ENCODE data around the gene NCAPG2. TPM values are rescaled to one million over a fixed set of nuclear protein-coding genes. Genes with fewer than 3 reads are reported as not detected.
"Not testable (repeated sequence)": the region's sequence is repeated elsewhere in the genome, so short reads cannot be mapped to it uniquely, and the experiment has no call there.

The NCAPG2 gene
- polyA plus RNA-seq, 1 donor (not counting 4 experiments of a cell fraction or from before 2014, with no cell fraction given) = 16.5 TPM

DNA sequence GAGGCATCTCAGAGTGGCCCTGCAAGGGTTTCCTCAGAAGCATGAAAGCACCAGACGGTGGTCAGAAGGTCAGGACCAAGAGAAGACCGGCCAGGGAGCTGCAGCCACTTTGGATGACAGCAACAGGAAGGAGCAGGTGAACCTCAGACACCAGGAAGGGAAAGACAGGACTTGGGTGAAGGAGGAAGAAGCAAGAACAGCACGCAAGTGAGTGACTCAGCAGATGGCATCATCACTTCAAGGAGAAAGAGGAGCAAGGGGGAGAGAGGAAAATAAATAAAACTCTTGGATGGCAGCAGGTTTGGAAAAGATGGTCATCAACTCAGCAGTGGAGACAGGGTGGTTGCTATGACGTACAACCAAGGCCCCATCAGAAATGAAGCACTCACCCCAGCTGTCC, 31.6 kb downstream of the NCAPG2 start:
- dilution Hi-C loops (cut with MboI; ENCODE audit: extremely low pct_ligation_motif_present, low sequenced_read_pairs) = no loop called here
- no peak overlapping the region for H3K4me3 ChIP-seq (ENCODE audit: control insufficient read depth in 2 of 3, extremely low read depth in 1 of 3, insufficient read depth in 2 of 3, low read depth in 1 of 3, low read length in 3 of 3)
- no peaks in the 10 kb centered on the region for H3K27me3 ChIP-seq (ENCODE audit: control insufficient read depth, extremely low read depth, insufficient read depth, low read length)
- H3K27ac ChIP-seq (ENCODE audit: control insufficient read depth, insufficient read depth, low read length) = no peak overlapping the region
- no peaks in the 10 kb centered on the region for H3K9me3 ChIP-seq (ENCODE audit: control insufficient read depth, low read depth, low read length)
- H3K4me2 ChIP-seq (ENCODE audit: control insufficient read depth, extremely low read depth, insufficient read depth, low read depth, low read length) = no peak overlapping the region
- FAIRE-seq (no peak), DNase-seq (ENCODE audit: low read depth, low spot score) (no peak)
- H3K36me3 ChIP-seq (ENCODE audit: control insufficient read depth in 2 of 2, extremely low read depth in 1 of 2, insufficient read depth in 2 of 2, low read length in 2 of 2) = peaks cover 0 to 11% of the 10 kb centered on the region in 2 experiments
- TF ChIP-seq EZH2 (IDR thresholded peaks at IDR 0.05; ENCODE audit: low read length) (no peak), CTCF (optimal IDR thresholded peaks at IDR 0.05 in 1 of 3, IDR thresholded peaks at IDR 0.05 in 1 of 3, conservative IDR thresholded peaks at IDR 0.05 in 1 of 3; ENCODE audit: extremely low read depth in 1 of 3, insufficient read depth in 2 of 3, low read length in 3 of 3) (no peak)
- H3K9ac ChIP-seq (ENCODE audit: control insufficient read depth, extremely low read depth, insufficient read depth, low read length) = no peak overlapping the region
- H3K9me1 ChIP-seq (ENCODE audit: control insufficient read depth, extremely low read depth, insufficient read depth, low read length) = no peaks in the 10 kb centered on the region
- no peaks in the 10 kb centered on the region for H4K20me1 ChIP-seq (ENCODE audit: control insufficient read depth, extremely low read depth, insufficient read depth, low read length)
- H3K79me2 ChIP-seq (ENCODE audit: control insufficient read depth, insufficient read depth, low read length) = no peaks in the 10 kb centered on the region
- no peaks in the 10 kb centered on the region for H3K4me1 ChIP-seq (ENCODE audit: control insufficient read depth, extremely low read depth, insufficient read depth, low read length)
- no peak overlapping the region for H2AFZ ChIP-seq (ENCODE audit: control insufficient read depth, low read length)

DNA sequence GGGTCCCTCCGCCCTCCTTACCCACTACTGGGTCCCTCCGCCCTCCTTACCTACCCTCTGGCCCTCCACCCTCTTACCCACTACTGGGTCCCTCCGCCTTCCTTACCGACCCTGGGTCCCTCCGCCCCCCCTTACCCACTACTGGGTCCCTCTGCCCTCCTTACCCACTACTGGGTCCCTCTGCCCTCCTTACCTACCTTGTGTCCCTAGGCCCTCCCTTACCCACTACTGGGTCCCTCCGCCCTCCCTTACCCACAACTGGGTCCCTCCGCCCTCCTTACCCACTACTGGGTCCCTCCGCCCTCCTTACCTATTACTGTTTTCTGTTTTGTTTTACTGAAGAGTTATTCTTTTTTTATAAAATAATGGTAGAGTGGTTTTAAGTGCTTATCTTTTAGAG, 36.5 kb downstream of the NCAPG2 start:
- DNase-seq (ENCODE audit: low read depth, low spot score); H3K4me2 ChIP-seq (ENCODE audit: control insufficient read depth, extremely low read depth, insufficient read depth, low read depth, low read length); H3K9me1 ChIP-seq (ENCODE audit: control insufficient read depth, extremely low read depth, insufficient read depth, low read length); H3K27me3 ChIP-seq (ENCODE audit: control insufficient read depth, extremely low read depth, insufficient read depth, low read length); H3K4me1 ChIP-seq (ENCODE audit: control insufficient read depth, extremely low read depth, insufficient read depth, low read length); H3K9ac ChIP-seq (ENCODE audit: control insufficient read depth, extremely low read depth, insufficient read depth, low read length); H3K27ac ChIP-seq (ENCODE audit: control insufficient read depth, insufficient read depth, low read length); H3K79me2 ChIP-seq (ENCODE audit: control insufficient read depth, insufficient read depth, low read length); FAIRE-seq; H4K20me1 ChIP-seq (ENCODE audit: control insufficient read depth, extremely low read depth, insufficient read depth, low read length); H3K4me3 ChIP-seq (ENCODE audit: control insufficient read depth in 2 of 3, extremely low read depth in 1 of 3, insufficient read depth in 2 of 3, low read depth in 1 of 3, low read length in 3 of 3); H3K9me3 ChIP-seq (ENCODE audit: control insufficient read depth, low read depth, low read length); dilution Hi-C loops (cut with MboI; ENCODE audit: extremely low pct_ligation_motif_present, low sequenced_read_pairs); H2AFZ ChIP-seq (ENCODE audit: control insufficient read depth, low read length); H3K36me3 ChIP-seq (ENCODE audit: control insufficient read depth in 2 of 2, extremely low read depth in 1 of 2, insufficient read depth in 2 of 2, low read length in 2 of 2): not testable (repeated sequence)

DNA sequence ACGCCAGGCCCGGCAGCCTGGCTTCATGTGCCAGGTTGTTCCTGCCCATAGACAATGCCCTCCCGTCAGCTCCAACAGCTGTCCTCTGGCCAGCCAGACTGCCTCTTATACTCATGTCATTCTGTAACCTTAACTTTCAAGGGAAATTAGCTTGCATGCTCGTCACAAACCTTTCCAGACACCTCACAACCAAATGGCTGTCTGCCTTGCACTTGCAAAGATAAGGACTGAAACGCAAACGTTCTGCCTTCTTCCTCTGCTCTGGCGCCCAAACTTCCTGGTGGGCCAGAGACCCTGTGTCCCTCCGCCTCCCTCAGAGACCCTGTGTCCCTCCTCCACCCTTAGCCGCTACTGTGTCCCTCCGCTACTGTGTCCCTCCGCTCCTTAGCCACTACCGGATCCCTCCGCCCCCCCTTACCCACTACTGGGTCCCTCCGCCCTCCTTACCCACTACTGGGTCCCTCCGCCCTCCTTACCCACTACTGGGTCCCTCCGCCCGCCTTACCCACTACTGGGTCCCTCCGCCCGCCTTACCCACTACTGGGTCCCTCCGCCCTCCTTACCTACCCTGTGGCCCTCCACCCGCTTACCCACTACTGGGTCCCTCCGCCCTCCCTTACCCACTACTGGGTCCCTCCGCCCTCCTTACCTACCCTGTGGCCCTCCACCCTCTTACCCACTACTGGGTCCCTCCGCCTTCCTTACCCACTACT, 37.5 kb downstream of the NCAPG2 start:
- FAIRE-seq; H3K36me3 ChIP-seq (ENCODE audit: control insufficient read depth in 2 of 2, extremely low read depth in 1 of 2, insufficient read depth in 2 of 2, low read length in 2 of 2); H3K9ac ChIP-seq (ENCODE audit: control insufficient read depth, extremely low read depth, insufficient read depth, low read length); dilution Hi-C loops (cut with MboI; ENCODE audit: extremely low pct_ligation_motif_present, low sequenced_read_pairs); H4K20me1 ChIP-seq (ENCODE audit: control insufficient read depth, extremely low read depth, insufficient read depth, low read length); H3K4me2 ChIP-seq (ENCODE audit: control insufficient read depth, extremely low read depth, insufficient read depth, low read depth, low read length); H3K27ac ChIP-seq (ENCODE audit: control insufficient read depth, insufficient read depth, low read length); H3K79me2 ChIP-seq (ENCODE audit: control insufficient read depth, insufficient read depth, low read length); H3K27me3 ChIP-seq (ENCODE audit: control insufficient read depth, extremely low read depth, insufficient read depth, low read length); H3K4me1 ChIP-seq (ENCODE audit: control insufficient read depth, extremely low read depth, insufficient read depth, low read length); H3K9me3 ChIP-seq (ENCODE audit: control insufficient read depth, low read depth, low read length); H3K4me3 ChIP-seq (ENCODE audit: control insufficient read depth in 2 of 3, extremely low read depth in 1 of 3, insufficient read depth in 2 of 3, low read depth in 1 of 3, low read length in 3 of 3); H2AFZ ChIP-seq (ENCODE audit: control insufficient read depth, low read length); H3K9me1 ChIP-seq (ENCODE audit: control insufficient read depth, extremely low read depth, insufficient read depth, low read length); DNase-seq (ENCODE audit: low read depth, low spot score): not testable (repeated sequence)

Measured in keratinocyte (primary cell).